DOHH2 (cell line): ENCODE data around the gene KCNMA1.

Experiments used
- H3F3A ChIP-seq: fragments of 200-600 bp; sonication (generic), shearing (Covaris generic); 2 replicates; pipeline ENCODE4 v1.6.0; 2016; ENCODE audit warnings: antibody characterized with exemption, mild to moderate bottlenecking; ENCODE audit not compliant: control insufficient read depth, insufficient read depth
- H3K27ac ChIP-seq: fragments of 200-600 bp; sonication (generic); 2 replicates; pipeline ENCODE4 v1.5.1; 2014; ENCODE audit warnings: low read depth, mild to moderate bottlenecking, low read length, moderate library complexity
- H3K27me3 ChIP-seq: fragments of 200-600 bp; sonication (generic); 2 replicates; pipeline ENCODE4 v1.6.1; 2014; ENCODE audit warnings: mild to moderate bottlenecking, low read length, mixed read lengths; ENCODE audit not compliant: control insufficient read depth
- H3K36me3 ChIP-seq: fragments of 200-600 bp; sonication (generic); 2 replicates; pipeline ENCODE4 v1.6.1; 2014; ENCODE audit warnings: mild to moderate bottlenecking, low read length, moderate library complexity, mixed read lengths; ENCODE audit not compliant: control insufficient read depth
- H3K4me1 ChIP-seq: fragments of 200-600 bp; sonication (generic); 2 replicates; pipeline ENCODE4 v1.6.1; 2014; ENCODE audit warnings: mild to moderate bottlenecking, low read length, mixed read lengths; ENCODE audit not compliant: control insufficient read depth
- H3K4me2 ChIP-seq: fragments of 200-600 bp; sonication (generic); 2 replicates; pipeline ENCODE4 v1.6.0; 2014; ENCODE audit warnings: mild to moderate bottlenecking, low read length, moderate library complexity
- H3K4me3 ChIP-seq: fragments of 200-600 bp; sonication (generic); 2 replicates; pipeline ENCODE4 v1.5.1; 2014; ENCODE audit warnings: mild to moderate bottlenecking, low read length, mixed read lengths
- H3K79me2 ChIP-seq: fragments of 200-600 bp; sonication (generic); 2 replicates; pipeline ENCODE4 v1.6.1; 2014; ENCODE audit warnings: mild to moderate bottlenecking, low read length, mixed read lengths; ENCODE audit not compliant: control insufficient read depth
- H3K9me2 ChIP-seq: fragments of 200-600 bp; sonication (generic); replicated peaks from 2 replicates; pipeline ENCODE4 v1.6.1; 2014; ENCODE audit warnings: mild to moderate bottlenecking, low read length, mixed read lengths; ENCODE audit not compliant: control insufficient read depth
- H3K9me3 ChIP-seq: fragments of 200-600 bp; sonication (generic); 2 replicates; pipeline ENCODE4 v1.6.1; 2014; ENCODE audit warnings: antibody characterized with exemption, low read length, mixed read lengths; ENCODE audit not compliant: control insufficient read depth, insufficient read depth
- H4K20me1 ChIP-seq: fragments of 200-600 bp; sonication (generic); 2 replicates; pipeline ENCODE4 v1.6.0; 2014; ENCODE audit warnings: low read depth, mild to moderate bottlenecking, antibody characterized with exemption, low read length, moderate library complexity; ENCODE audit not compliant: control insufficient read depth, insufficient read depth
- EZH2phosphoT487 ChIP-seq: fragments of 200-600 bp; sonication (generic); IDR thresholded peaks from 2 replicates; pipeline ENCODE4 v1.6.1; 2017; ENCODE audit warnings: borderline replicate concordance, mild to moderate bottlenecking, antibody characterized with exemption, low read length, moderate library complexity, mixed read lengths
- TF ChIP-seq, protein P1 (sequence below): fragments of 200-600 bp; sonication (generic); IDR thresholded peaks from one replicate; pipeline ENCODE4 v1.5.1; 2014; ENCODE audit warnings: antibody characterized with exemption, mild to moderate bottlenecking, low read depth, low read length; ENCODE audit not compliant: poor library complexity, severe bottlenecking

The KCNMA1 gene

DNA sequence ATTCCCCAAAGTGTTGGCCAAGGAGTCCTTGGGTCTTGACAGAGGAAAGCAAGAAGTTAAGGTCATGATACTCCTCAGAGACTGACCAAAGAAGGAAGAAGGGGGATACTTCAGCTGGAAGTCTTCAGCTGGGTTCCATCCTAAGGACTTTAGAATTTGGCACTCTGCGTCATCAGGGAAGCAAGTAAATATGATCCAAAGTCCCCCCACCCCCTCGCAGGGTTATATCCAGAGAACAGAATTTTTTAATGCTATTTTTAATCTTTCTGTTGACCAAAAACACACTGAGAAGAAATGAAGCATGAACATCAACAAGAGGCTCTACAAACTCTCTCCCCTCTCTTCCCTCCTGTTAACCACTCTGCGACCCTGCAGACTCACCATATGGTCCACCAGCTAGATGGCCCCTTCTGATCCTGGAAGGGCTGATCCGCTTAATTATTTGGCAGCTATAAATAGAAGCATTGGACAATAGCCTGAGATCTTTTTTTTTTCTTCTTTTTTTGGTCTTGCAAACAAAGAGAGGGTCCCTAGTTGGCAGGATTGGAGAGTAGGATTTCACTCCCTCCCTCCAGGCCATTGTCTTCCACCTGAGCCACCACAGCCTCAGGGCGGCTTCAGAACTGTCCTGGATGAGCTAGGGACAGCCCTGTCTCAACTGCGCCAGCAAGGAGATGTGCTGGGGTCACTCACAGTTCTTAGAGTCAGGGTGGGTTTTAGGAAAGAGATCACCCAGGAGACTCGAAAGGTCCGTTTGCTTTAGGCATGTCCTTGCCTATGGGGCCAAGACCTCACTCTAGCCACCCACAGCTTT is 196.0 kb downstream of the KCNMA1 start:
- no peak for TF ChIP-seq EZH2phosphoT487
- TF ChIP-seq, protein P1, sequence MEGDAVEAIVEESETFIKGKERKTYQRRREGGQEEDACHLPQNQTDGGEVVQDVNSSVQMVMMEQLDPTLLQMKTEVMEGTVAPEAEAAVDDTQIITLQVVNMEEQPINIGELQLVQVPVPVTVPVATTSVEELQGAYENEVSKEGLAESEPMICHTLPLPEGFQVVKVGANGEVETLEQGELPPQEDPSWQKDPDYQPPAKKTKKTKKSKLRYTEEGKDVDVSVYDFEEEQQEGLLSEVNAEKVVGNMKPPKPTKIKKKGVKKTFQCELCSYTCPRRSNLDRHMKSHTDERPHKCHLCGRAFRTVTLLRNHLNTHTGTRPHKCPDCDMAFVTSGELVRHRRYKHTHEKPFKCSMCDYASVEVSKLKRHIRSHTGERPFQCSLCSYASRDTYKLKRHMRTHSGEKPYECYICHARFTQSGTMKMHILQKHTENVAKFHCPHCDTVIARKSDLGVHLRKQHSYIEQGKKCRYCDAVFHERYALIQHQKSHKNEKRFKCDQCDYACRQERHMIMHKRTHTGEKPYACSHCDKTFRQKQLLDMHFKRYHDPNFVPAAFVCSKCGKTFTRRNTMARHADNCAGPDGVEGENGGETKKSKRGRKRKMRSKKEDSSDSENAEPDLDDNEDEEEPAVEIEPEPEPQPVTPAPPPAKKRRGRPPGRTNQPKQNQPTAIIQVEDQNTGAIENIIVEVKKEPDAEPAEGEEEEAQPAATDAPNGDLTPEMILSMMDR = no peak
- H3K9me3 ChIP-seq = no peaks in the 10 kb centered on the region

DNA sequence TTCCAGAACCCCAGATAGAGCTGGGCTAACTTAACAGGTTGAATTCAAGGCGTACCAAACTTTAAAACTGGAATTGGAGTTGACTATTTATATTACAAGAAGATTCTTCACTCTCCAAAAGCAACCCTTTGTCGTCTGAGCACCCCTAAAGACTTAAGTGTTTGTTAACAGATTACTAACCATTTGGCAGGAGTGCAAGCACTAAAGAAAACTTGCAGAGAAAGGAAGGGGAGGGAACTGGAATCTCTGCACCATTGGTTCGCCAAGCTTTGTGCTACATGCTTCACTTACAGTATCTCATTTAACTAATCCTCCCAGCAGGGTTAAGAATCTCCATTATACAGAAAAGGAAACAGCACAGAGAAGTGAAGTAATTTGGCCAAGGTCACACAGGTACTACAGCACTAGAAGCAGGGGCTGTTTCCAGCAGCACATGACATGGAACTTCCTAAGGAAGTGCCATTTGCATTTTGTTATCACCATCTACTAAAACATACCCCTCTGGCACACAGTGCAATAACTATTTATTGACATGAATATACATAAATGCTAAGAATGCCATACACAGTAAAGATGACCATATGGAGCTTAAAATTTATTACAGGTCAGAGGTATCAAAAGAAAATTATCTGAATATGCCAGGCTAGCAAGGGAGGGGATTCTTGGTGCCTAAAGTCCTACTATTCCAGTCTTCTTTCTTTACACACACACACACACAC is 201.2 kb downstream of the KCNMA1 start:
- H3K4me2 ChIP-seq = no peak overlapping the region
- H3K9me3 ChIP-seq = no peaks in the 10 kb centered on the region
- no peaks in the 10 kb centered on the region for H4K20me1 ChIP-seq
- no peak overlapping the region for H3K4me3 ChIP-seq
- H3K4me1 ChIP-seq = no peaks in the 10 kb centered on the region
- no peaks in the 10 kb centered on the region for H3K9me2 ChIP-seq
- H3F3A ChIP-seq = no peaks in the 10 kb centered on the region
- no peaks in the 10 kb centered on the region for H3K36me3 ChIP-seq
- H3K27ac ChIP-seq = no peak overlapping the region
- no peaks in the 10 kb centered on the region for H3K79me2 ChIP-seq
- no peak for TF ChIP-seq EZH2phosphoT487
- TF ChIP-seq, protein P1 = no peak
- no peaks in the 10 kb centered on the region for H3K27me3 ChIP-seq

More for the DNA sequence above, 196.0 kb downstream of the KCNMA1 start:
- no peaks in the 10 kb centered on the region for H4K20me1 ChIP-seq
- H3K4me1 ChIP-seq = no peaks in the 10 kb centered on the region
- H3F3A ChIP-seq = no peaks in the 10 kb centered on the region
- H3K9me2 ChIP-seq = no peaks in the 10 kb centered on the region
- H3K27ac ChIP-seq = no peak overlapping the region
- H3K4me3 ChIP-seq = no peak overlapping the region
- H3K27me3 ChIP-seq = no peaks in the 10 kb centered on the region
- no peaks in the 10 kb centered on the region for H3K79me2 ChIP-seq
- no peaks in the 10 kb centered on the region for H3K36me3 ChIP-seq
- H3K4me2 ChIP-seq = no peak overlapping the region

DNA sequence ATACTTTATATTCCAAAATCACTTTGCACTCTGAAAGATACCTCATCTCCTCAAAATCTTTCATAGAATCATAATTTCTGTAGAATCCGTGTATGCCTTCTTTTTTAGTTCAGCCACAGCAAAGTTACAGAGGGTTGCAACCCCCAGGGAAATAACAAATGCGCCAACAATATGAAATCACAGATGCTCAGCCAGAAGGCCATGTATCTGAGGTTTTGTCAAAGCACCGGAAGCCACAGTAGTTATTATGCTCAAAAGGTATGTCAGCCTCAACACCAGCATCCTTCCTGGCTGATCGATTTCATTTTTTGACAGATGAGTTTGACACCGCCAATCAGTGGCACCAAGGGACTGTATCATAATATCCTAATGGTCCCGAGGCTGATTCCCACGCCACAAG is 204.1 kb downstream of the KCNMA1 start:
- Histone ChIP-seq H3K4me3 (no peak overlapping the region), H3K4me1 (no peaks in the 10 kb centered on the region), H3K9me3 (no peaks in the 10 kb centered on the region), H3K27ac (no peak overlapping the region), H3K36me3 (no peaks in the 10 kb centered on the region), H3K27me3 (no peaks in the 10 kb centered on the region), H3K9me2 (no peaks in the 10 kb centered on the region), H3K79me2 (no peaks in the 10 kb centered on the region), H3F3A (no peaks in the 10 kb centered on the region), H4K20me1 (no peaks in the 10 kb centered on the region), H3K4me2 (no peak overlapping the region)
- no peak for TF ChIP-seq EZH2phosphoT487
- TF ChIP-seq, protein P1 = no peak
